Endothelial cell (in vitro differentiated cells): ENCODE measurements around the gene SLC39A3. TPM values are rescaled to one million over a fixed set of nuclear protein-coding genes. Genes with fewer than 3 reads are reported as not detected.

Experiments
- DNase-seq: peaks from one replicate; pipeline ENCODE4 v3.0.0; 2021; ENCODE audit warnings: low spot score
- H3K27ac Mint-ChIP-seq: one replicate; pipeline ENCODE4 v1.8.0; 2021; ENCODE audit warnings: mixed read lengths, inconsistent platforms; ENCODE audit not compliant: unreplicated experiment
- H3K27me3 Mint-ChIP-seq: one replicate; pipeline ENCODE4 v1.8.0; 2021; ENCODE audit warnings: mild to moderate bottlenecking, moderate library complexity, mixed read lengths, inconsistent platforms; ENCODE audit not compliant: unreplicated experiment
- H3K36me3 Mint-ChIP-seq: one replicate; pipeline ENCODE4 v1.8.0; 2021; ENCODE audit warnings: mild to moderate bottlenecking, low read depth, mixed read lengths, inconsistent platforms; ENCODE audit not compliant: unreplicated experiment
- H3K4me1 Mint-ChIP-seq: one replicate; pipeline ENCODE4 v1.8.0; 2021; ENCODE audit warnings: mild to moderate bottlenecking, mixed read lengths, inconsistent platforms; ENCODE audit not compliant: unreplicated experiment
- H3K4me3 Mint-ChIP-seq: one replicate; pipeline ENCODE4 v1.8.0; 2021; ENCODE audit warnings: mild to moderate bottlenecking, mixed read lengths, inconsistent platforms; ENCODE audit not compliant: unreplicated experiment
- H3K9me3 Mint-ChIP-seq: one replicate; pipeline ENCODE4 v1.8.0; 2021; ENCODE audit warnings: mixed read lengths, inconsistent platforms; ENCODE audit not compliant: unreplicated experiment
- total RNA-seq: library from RNA; stranded (reverse); fragmentation: NEBNext Ultra II Directional; extraction: Animal tissue kit (Norgen Biotek cat#: 25700); gene quantifications from one replicate; pipeline ENCODE4 v1.2.1, GENCODE V29; 2021; ENCODE audit not compliant: unreplicated experiment
- TF ChIP-seq, protein P1 (sequence below): fragments of 200-600 bp; sonication (generic); IDR thresholded peaks from one replicate; pipeline ENCODE4 v1.5.0; 2021; ENCODE audit warnings: antibody characterized with exemption; ENCODE audit not compliant: unreplicated experiment

SLC39A3 gene
- total RNA-seq, 1 donor from 2014 or later: 28.7 TPM

DNA sequence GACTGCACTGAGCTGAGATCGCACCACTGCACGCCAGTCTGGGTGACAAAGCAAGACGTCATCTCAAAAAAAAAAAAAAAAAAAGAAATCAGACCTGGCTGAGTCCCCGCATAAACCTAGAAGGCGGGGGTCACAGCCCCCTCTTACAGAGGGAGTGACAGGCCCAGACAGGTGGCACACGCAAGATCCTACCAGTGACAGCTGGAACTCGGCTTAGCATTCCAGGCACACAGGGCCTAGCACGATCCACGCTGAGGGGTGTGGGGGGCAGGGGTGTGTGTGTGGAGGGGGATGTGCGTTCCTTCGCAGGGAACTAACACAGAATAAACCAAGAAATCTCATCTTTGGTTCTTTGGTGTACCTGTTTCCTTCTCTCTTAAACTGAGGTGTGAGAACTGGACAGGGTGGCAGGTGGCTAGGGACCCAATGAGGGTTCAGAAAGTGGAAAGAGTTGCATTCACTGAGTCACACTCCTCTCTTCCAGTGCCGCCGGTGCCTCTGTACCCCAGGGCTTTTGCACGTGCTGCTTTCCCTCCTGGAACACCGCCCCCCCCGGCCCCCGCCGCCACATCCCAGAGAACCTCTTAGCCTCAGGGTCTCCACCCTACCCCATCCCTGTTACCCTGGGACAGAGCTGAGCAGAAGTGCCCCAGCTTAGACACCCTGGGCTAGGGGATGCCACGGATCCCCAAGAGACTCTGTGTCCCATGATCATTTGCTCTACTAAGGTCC, 38.3 kb upstream of the SLC39A3 start:
- H3K9me3 Mint-ChIP-seq: no peaks in the 10 kb centered on the region
- H3K36me3 Mint-ChIP-seq: peaks cover 13% of the 10 kb centered on the region
- TF ChIP-seq, protein P1, sequence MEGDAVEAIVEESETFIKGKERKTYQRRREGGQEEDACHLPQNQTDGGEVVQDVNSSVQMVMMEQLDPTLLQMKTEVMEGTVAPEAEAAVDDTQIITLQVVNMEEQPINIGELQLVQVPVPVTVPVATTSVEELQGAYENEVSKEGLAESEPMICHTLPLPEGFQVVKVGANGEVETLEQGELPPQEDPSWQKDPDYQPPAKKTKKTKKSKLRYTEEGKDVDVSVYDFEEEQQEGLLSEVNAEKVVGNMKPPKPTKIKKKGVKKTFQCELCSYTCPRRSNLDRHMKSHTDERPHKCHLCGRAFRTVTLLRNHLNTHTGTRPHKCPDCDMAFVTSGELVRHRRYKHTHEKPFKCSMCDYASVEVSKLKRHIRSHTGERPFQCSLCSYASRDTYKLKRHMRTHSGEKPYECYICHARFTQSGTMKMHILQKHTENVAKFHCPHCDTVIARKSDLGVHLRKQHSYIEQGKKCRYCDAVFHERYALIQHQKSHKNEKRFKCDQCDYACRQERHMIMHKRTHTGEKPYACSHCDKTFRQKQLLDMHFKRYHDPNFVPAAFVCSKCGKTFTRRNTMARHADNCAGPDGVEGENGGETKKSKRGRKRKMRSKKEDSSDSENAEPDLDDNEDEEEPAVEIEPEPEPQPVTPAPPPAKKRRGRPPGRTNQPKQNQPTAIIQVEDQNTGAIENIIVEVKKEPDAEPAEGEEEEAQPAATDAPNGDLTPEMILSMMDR: no peak

DNA sequence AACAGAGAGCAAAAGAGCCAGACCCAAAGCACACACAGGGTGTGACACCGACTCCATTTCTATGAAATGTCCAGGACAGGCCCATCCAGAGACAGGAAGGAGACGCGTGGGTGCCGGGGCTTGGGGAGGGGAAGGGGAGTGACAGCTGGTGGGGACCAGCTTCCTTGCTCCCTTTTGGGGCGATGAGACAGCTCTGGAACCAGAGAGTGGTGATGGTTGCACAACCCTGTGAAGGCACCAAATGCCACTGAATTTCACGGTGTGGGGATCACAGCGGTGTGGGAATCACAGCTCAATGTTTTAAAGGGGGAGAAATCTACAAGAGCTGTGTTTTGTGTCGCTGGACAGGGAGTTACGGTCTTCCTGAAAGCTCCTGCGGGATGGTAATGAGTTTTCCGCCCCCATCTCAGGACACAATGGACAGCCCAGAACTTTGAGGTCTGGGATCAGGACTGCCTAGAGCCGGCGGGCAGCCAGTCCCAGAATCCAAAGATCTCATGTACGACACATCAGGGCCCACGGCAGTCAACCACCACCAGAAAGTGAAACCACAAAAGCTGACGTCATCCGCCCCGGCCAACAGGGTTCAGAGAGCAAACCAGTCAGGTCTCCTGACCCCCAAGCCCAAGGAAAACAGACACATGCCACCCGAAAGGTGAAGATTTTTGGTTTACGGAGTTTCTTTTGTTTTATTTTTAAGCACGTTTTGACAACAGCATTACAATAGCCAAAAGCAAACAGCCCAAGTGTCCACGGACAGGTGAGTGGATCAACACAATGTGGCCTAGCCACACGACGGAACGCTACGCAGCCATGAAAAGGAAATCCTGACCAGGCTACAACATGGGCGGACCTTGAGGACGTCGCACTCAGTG, 36.0 kb upstream of the SLC39A3 start:
- Mint-ChIP-seq H3K4me1 (peaks cover 15% of the 10 kb centered on the region), H3K36me3 (peaks cover 18% of the 10 kb centered on the region), H3K27me3 (peaks cover 6% of the 10 kb centered on the region), H3K27ac (no peak overlapping the region), H3K4me3 (peak overlapping the region; percentile 67), H3K9me3 (no peaks in the 10 kb centered on the region)
- TF ChIP-seq, protein P1: no peak
- no peak for DNase-seq

More for the DNA sequence above, 38.3 kb upstream of the SLC39A3 start:
- no peak for DNase-seq
- Mint-ChIP-seq H3K27ac (no peak overlapping the region), H3K4me3 (no peak overlapping the region), H3K27me3 (peaks cover 12% of the 10 kb centered on the region), H3K4me1 (peaks cover 23% of the 10 kb centered on the region)

DNA sequence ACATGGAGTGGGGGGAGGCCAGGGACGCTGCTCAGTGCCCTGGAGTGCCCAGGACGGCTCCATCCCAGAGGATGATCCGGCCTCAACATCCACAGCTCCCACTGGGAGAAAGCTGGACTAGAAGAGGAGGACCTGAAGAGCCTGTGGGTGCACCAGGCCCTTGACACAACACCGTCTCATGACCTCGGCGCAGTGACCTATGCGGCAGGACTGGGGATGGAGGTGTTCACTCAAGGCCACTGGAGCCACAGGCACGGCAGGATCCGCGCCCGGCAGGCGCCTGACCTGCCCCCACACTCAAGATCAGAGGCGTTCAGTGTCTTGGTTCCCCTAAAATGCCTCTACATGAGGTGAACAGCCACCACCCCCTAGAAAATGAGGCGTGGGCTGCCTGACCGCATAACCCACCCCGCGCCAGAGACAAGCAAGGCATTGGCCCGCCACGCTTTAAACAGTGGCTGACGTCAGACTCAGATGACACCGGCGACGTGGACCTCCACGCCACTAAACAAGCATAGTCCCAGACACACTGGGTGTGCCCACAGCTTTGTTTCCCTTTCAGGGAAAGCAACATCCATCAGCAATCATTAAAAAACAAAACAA, 35.2 kb upstream of the SLC39A3 start:
- no peak overlapping the region for H3K27ac Mint-ChIP-seq
- DNase-seq: no peak
- peak overlapping the region; percentile 67 for H3K4me3 Mint-ChIP-seq

DNA sequence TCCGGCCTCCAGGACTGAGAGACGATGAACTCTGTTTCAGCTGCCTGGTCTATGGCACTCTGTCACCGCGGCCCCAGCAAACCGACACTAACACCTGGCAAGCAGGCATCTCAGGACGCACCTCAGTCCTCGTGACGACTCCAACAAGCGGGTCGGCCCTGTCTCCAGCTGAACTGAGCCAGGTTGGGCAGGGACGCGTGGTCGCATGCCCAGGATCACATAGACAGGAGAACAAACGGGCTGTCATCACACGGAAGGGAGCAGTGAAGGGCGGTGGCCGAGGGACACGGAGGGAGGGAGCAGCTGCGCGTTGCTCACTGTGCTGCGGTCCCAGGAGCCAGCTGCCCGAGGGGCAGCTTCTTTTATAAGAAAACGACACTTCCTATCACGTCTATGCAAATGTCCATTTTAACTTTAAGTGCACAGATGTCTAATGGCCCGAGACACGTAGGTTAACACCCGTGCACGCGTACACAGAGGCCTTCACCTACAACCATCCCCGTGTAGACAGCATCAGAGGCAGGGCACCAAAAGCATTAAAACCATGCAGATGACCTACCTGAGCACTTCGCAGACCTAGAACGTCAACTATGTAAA, 34.4 kb upstream of the SLC39A3 start:
- Mint-ChIP-seq H3K27me3 (peaks cover 6% of the 10 kb centered on the region), H3K4me1 (peaks cover 8% of the 10 kb centered on the region), H3K9me3 (no peaks in the 10 kb centered on the region), H3K4me3 (no peak overlapping the region), H3K27ac (peak overlapping the region; percentile 68), H3K36me3 (peaks cover 11% of the 10 kb centered on the region)
- TF ChIP-seq, protein P1: no peak
- DNase-seq: no peak

More for the DNA sequence above, 35.2 kb upstream of the SLC39A3 start:
- Mint-ChIP-seq H3K9me3 (no peaks in the 10 kb centered on the region), H3K27me3 (peaks cover 6% of the 10 kb centered on the region), H3K36me3 (peaks cover 13% of the 10 kb centered on the region), H3K4me1 (peaks cover 10% of the 10 kb centered on the region)
- TF ChIP-seq, protein P1: no peak
